Activated naive CD8-positive, alpha-beta T cell treated with anti-CD3 and anti-CD28 coated beads for 36 hours (primary cell): ENCODE measurements around the gene HRK. TPM values are rescaled to one million over a fixed set of nuclear protein-coding genes. Genes with fewer than 3 reads are reported as not detected.

Experiments
- total RNA-seq, 2 experiments: library from RNA; stranded (reverse); gene quantifications; one replicate each; pipeline ENCODE4 v1.2.3, GENCODE V29; 2021

The HRK gene
- total RNA-seq, 2 experiments from 2014 or later: not detected

Other genes starting within 250 kb of the HRK start
- 10 to 100 TPM; 25.4 to 28.0 TPM for gene SPRING1, start 143.4 kb downstream of the HRK start, total RNA-seq
- 10 to 100 TPM; 14.8 to 16.9 TPM for gene RNFT2, start 143.1 kb downstream of the HRK start, total RNA-seq
- gene FBXW8, start 29.5 kb upstream of the HRK start, total RNA-seq: 1 to 10 TPM; 7.3 to 8.0 TPM
- gene TESC, start 218.0 kb upstream of the HRK start, total RNA-seq: 10 to 100 TPM; 28.6 to 29.7 TPM